ENCODE data around the gene SAMD11.
"Not testable (repeated sequence)": the region's sequence is repeated elsewhere in the genome, so short reads cannot be mapped to it uniquely, and the experiment has no call there.

Gene SAMD11

GRCh38 chr1:923131-923990 lies at the start of gene SAMD11:
TSS of gene SAMD11 (plus strand) at chr1:923923. CDS start at chr1:924432, 509 bp downstream.
- peak; percentile 43 to 62 for DNase-seq (ENCODE audit: low read depth in 2 of 2)

- DNase-seq (ENCODE audit: low read depth in 2 of 2) = not testable (repeated sequence)
Observed at GRCh38 chr1:876428-877208, 47.1 kb upstream of the SAMD11 start.

GRCh38 chr1:877209-877986 lies 46.3 kb upstream of the SAMD11 start:
- not testable (repeated sequence) for DNase-seq (ENCODE audit: low read depth in 2 of 2)

- not testable (repeated sequence) for DNase-seq (ENCODE audit: low read depth in 2 of 2)
Observed at GRCh38 chr1:880511-880910, 43.2 kb upstream of the SAMD11 start.

GRCh38 chr1:880915-881314 lies 42.8 kb upstream of the SAMD11 start:
- DNase-seq (ENCODE audit: low read depth in 2 of 2) = not testable (repeated sequence)

GRCh38 chr1:886311-886710 lies 37.4 kb upstream of the SAMD11 start:
- no peak for DNase-seq (ENCODE audit: low read depth in 2 of 2)

- DNase-seq (ENCODE audit: low read depth in 2 of 2) = no peak
Observed at GRCh38 chr1:886760-887159, 37.0 kb upstream of the SAMD11 start.

- no peak for DNase-seq (ENCODE audit: low read depth in 2 of 2)
Observed at GRCh38 chr1:888297-888696, 35.4 kb upstream of the SAMD11 start.

GRCh38 chr1:889774-890173 lies 33.9 kb upstream of the SAMD11 start:
- DNase-seq (ENCODE audit: low read depth in 2 of 2) = not testable (repeated sequence)

- not testable (repeated sequence) for DNase-seq (ENCODE audit: low read depth in 2 of 2)
Observed at GRCh38 chr1:890234-890633, 33.5 kb upstream of the SAMD11 start.

GRCh38 chr1:890661-891060 lies 33.1 kb upstream of the SAMD11 start:
- DNase-seq (ENCODE audit: low read depth in 2 of 2) = no peak

- DNase-seq (ENCODE audit: low read depth in 2 of 2) = no peak
Observed at GRCh38 chr1:897226-897625, 26.5 kb upstream of the SAMD11 start.

GRCh38 chr1:897951-898350 lies 25.8 kb upstream of the SAMD11 start:
- not testable (repeated sequence) for DNase-seq (ENCODE audit: low read depth in 2 of 2)

GRCh38 chr1:899636-900317 lies 23.9 kb upstream of the SAMD11 start:
- DNase-seq (ENCODE audit: low read depth in 2 of 2) = no peak

- no peak for DNase-seq (ENCODE audit: low read depth in 2 of 2)
Observed at GRCh38 chr1:901108-901859, 22.4 kb upstream of the SAMD11 start.

GRCh38 chr1:902802-903201 lies 20.9 kb upstream of the SAMD11 start:
- DNase-seq (ENCODE audit: low read depth in 2 of 2) = no peak

GRCh38 chr1:903305-903704 lies 20.4 kb upstream of the SAMD11 start:
- no peak for DNase-seq (ENCODE audit: low read depth in 2 of 2)

GRCh38 chr1:903721-904271 lies 19.9 kb upstream of the SAMD11 start:
- no peak for DNase-seq (ENCODE audit: low read depth in 2 of 2)

- peak; percentile 85 to 87 for DNase-seq (ENCODE audit: low read depth in 2 of 2)
Observed at GRCh38 chr1:904310-904950, 19.3 kb upstream of the SAMD11 start.
